T1000 (cell line): ENCODE measurements around the gene ASGR1.

Source experiments
- DNase-seq: peaks from one replicate; lab custom pipeline; 2025; ENCODE audit warnings: mixed read lengths; lab: John Stamatoyannopoulos, UW

The ASGR1 gene, protein sequence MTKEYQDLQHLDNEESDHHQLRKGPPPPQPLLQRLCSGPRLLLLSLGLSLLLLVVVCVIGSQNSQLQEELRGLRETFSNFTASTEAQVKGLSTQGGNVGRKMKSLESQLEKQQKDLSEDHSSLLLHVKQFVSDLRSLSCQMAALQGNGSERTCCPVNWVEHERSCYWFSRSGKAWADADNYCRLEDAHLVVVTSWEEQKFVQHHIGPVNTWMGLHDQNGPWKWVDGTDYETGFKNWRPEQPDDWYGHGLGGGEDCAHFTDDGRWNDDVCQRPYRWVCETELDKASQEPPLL

DNA sequence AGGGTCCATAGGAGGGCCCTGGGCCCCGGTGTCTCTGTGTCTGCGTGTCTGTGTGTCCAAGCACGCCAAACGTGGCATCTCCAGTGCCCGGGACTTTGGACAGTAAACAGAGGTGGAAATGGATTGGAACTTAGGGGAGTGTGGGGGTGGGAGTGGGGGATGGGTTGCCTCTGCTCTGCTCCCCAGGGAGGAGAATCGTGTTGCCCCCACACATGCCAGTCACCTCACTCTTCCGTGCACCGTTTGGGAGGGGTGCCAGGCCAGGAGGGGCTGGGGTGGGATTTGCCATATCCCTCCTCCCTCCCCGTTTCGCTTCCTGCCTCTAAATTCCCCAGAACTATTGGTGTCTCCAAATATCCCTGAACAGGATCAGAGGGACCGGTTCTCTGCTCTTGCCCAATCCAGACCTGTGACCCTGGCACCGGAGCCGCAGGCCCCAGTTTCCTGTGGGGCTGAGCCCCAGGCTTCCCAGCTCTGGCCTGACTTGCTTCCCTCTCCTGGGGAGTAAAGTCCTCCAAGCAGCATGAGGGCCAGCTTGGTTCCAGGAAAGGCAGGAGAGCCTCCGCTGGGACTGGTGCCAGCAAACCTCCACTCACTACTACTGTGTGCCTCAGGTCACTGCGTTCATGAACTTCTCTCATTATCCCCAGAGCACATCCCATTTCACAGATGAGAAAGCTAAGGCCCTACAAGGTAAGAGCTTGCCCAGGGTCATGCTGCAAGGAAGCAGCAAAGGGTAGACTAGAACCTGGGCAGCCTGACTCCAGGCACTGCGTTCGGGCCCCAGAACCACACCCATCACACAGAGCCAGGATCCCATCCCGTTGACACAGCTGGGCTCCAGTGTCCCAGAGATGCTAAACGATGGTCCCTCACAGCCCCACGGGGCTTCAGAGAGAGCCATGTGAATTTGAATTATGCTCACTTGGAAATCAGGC is at the start of gene ASGR1:
Gene ASGR1, minus strand, starts transcription at position 54 of the 938 bp plus-strand sequence. CDS start 807 bp downstream, outside the sequence.
- DNase-seq, result no peak

DNA sequence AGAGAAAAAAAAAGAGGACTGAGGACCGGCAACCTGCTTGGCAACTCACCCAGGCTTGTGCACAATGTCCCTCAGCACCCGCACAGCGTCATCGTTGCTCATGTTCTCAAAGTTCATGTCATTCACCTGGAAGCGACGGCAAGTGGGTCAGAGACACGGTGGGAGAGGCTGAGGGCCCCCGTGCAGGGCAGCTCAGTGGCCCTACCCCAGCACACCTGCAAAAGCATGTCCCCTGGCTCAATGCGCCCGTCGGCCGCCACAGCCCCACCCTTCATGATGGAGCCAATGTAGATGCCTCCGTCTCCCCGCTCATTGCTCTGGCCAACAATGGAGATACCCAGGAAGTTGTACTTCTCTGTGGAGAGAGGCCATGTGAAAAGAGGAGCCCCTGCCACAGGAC is 49.8 kb upstream of the ASGR1 start:
- no peak for DNase-seq

- DNase-seq, result no peak
These were observed 47.8 kb upstream of the ASGR1 start for GRCh38 chr17:7226721-7227710.

DNA sequence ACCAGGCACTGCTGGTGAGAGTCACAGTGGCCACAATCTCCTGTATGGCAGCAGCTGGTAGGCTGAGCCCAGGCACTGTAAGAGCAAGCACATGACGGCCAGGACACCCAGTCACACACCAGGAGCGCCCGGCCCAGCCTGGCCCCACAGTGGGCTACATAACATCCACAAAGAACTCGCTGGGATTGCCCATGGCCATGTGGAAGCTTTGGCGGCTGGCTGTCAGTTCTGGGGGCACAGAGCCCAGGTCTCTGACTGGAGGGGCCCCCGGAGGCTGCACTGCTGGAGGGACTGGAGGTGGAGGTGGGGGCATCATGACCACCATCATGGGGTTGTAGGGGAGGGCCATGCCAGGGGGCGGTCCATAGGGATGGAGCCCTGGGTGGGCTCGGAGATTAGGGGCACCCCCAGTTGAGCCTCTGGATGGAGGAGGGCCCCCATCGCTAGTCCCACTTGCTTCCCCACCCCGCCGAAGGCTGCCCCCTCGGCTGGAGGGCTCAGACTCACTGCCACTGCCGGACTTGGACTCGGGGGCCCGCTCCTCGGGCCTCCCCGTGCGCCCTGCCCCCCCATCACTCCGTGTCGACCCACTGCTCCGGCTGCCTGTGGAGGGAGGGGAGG is 46.7 kb upstream of the ASGR1 start:
- DNase-seq, result no peak

DNA sequence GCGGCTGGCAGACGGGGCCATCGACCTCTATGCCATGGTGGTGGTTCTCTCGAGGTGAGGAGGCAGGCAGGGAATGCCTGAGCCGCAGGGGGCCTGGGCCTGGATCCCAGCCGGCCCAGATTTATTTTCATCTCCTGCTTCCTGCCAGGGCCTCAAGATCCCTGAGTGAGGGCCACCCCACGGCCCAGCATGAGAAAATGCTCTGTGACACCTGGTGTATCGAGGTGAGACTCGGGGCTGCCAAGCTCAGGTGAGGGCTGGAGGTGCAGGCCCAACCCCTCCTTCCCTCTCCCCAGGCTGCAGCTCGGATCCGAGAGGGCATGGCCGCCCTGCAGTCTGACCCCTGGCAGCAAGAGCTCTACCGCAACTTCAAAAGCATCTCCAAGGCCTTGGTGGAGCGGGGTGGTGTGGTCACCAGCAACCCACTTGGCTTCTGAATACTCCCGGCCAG is 45.5 kb upstream of the ASGR1 start:
- no peak for DNase-seq

DNA sequence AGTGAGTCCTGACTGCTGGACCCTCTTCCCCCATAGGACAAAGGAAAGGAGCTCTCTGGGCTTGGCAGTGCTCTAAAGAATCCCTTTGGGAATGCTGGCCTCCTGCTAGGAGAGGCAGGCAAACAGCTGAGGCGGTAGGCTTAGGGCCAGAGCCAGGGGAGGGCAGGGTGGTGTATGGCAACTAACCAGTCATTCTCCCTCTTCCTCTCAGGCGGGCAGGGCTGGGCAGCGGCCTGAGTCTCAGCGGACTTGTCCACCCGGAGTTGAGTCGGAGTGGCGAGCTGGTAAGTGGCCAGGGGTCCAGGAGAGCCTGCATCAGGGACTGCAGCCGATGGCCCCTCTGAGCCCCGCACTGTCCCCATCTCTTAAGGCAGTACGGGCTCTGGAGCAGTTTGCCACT is 44.9 kb upstream of the ASGR1 start:
- DNase-seq, result no peak

- no peak for DNase-seq
These were observed 44.2 kb upstream of the ASGR1 start for GRCh38 chr17:7223375-7223774.

GRCh38 chr17:7222972-7223292 is 43.8 kb upstream of the ASGR1 start:
- DNase-seq, result no peak

DNA sequence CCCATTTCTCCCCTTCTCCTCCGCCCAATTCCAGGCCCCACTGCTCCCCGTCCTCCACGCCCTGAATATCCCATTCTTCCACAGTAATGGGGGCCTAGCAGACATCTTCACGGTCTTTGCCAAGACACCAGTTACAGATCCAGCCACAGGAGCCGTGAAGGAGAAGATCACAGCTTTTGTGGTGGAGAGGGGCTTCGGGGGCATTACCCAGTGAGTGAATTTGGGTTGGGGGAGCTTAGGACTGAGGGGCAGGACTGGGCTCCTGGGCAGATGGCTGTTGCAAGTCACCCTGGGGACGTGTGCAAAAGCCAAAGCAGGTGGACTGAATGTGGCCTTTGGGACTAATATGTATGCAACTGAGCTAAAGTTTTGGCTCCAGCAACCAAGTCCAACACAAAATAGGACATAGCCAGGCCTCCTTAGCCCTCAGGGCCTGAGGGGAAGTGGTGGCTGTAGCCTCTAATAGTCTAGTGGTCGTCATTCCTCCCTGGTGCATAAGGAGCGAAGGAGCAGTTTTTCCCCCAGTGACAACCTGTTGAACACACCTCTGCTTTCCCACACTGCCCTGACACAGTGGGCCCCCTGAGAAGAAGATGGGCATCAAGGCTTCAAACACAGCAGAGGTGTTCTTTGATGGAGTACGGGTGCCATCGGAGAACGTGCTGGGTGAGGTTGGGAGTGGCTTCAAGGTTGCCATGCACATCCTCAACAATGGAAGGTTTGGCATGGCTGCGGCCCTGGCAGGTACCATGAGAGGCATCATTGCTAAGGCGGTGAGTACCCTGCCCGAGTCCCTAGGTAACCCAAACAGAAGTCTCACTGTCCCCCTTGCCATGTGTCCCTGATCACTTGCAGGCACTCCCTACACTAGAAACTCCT is 43.2 kb upstream of the ASGR1 start:
- DNase-seq, result no peak

DNA sequence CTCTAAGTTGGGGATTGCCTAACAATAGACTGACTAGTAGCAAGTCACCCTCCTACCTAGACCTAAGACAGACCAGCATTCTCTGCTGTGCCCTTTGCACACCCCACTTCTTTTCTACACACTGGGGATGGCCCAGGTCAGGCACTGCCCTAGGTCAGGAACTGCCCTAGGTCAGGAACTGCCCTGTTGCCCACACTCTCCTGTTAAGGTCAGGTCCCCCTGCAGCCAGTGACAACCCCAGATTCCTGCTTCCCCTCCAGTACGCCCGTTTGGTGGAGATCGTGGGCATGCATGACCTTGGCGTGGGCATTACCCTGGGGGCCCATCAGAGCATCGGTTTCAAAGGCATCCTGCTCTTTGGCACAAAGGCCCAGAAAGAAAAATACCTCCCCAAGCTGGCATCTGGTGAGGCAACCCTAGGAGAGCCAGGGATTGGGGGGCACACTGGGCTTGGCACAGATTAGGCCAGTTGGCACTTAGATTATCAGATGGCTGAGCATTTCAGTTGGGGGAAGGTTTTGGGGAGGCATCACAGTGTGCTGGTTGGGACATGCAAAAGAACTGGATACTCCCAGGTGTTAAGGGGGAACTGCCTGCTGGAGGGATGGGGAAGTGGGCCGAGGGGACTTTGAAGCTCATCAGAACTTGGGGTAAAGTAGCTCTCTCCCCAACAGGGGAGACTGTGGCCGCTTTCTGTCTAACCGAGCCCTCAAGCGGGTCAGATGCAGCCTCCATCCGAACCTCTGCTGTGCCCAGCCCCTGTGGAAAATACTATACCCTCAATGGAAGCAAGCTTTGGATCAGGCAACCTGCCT is 42.3 kb upstream of the ASGR1 start:
- no peak for DNase-seq

DNA sequence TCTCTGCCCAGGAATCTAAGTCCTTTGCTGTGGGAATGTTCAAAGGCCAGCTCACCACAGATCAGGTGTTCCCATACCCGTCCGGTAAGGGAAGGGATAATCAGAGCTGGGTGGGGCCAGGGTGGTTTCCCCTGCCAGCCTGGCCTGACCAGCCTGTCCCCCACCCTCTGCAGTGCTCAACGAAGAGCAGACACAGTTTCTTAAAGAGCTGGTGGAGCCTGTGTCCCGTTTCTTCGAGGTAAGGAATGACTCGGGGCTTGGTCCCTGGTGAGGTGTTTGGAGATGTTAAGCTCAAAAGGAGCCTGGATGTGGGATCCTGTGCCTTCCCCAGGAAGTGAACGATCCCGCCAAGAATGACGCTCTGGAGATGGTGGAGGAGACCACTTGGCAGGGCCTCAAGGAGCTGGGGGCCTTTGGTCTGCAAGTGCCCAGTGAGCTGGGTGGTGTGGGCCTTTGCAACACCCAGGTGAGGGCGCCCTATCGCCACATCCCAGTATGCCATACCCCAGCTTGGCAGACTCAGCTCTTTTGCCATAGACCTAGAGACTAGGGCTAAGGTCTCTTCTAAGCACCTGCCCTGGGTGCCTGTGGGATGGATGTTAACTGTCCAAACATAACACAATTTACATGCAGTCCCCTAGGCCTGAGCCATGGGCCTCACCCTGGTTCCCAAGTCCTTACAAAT is 41.6 kb upstream of the ASGR1 start:
- DNase-seq, result peak; percentile 51

GRCh38 chr17:7219812-7220592 is 40.8 kb upstream of the ASGR1 start, which contains the start of the genes ACADVL and DLG4:
Gene ACADVL, plus strand, starts transcription at chr17:7219938. Its CDS starts 47 bp downstream, at chr17:7219985.
Gene DLG4, minus strand, starts transcription at chr17:7219836.
- DNase-seq, result peak; percentile 82

- DNase-seq, result no peak
These were observed 40.1 kb upstream of the ASGR1 start for GRCh38 chr17:7219229-7219811.

GRCh38 chr17:7218758-7219157 is 39.6 kb upstream of the ASGR1 start:
- no peak for DNase-seq

GRCh38 chr17:7218166-7218565 is 39.0 kb upstream of the ASGR1 start:
- no peak for DNase-seq

DNA sequence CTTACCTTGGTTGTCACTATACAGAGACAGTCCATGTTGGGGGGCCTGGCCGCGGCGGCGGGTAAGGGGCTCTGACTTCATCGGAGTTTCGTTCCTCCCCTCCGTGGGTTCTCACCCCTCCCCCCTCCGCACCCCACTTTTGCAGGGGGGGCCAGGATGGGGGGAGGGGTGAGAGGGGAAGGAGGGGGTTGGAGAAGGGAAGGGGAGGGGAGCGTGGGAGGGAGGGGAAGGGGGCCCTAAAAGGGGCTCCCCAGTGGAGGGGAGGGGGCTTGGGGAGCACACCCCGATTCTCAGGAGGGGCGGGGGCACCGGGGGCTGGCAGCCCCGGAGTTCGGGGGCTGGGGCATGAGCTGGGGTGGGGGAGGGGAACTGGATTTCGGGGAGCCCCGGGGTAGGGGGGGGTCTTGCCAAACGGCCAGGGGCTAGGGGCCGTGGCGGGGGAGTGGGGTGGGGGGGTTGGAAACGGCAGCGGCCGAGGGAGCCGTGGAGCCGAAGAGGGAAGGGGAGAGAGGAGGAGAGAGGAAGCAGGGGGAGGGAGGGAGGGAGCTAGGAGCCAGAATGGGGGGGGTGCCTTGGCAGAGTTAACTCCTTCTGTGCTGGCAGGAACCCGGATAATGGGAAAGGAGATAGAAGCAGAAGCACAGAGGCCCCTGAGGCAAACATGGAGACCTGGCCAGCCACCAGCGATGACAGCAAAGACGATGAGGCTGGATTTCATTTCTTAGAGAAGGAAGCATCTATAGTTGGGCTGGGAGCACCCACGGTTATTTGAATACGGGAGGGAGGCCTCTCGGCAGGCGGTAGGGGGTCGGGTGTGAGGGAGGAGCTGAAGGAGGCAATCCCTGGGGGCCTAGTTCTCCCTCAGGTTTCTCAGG is 38.2 kb upstream of the ASGR1 start:
- DNase-seq, result peak; percentile 43
